Measurements from ENCODE around the gene LRP8. TPM values are rescaled to one million over a fixed set of nuclear protein-coding genes. Genes with fewer than 3 reads are reported as not detected.

Gene LRP8
- total RNA-seq, 1 experiment from 2014 or later, result 56.3 TPM

DNA sequence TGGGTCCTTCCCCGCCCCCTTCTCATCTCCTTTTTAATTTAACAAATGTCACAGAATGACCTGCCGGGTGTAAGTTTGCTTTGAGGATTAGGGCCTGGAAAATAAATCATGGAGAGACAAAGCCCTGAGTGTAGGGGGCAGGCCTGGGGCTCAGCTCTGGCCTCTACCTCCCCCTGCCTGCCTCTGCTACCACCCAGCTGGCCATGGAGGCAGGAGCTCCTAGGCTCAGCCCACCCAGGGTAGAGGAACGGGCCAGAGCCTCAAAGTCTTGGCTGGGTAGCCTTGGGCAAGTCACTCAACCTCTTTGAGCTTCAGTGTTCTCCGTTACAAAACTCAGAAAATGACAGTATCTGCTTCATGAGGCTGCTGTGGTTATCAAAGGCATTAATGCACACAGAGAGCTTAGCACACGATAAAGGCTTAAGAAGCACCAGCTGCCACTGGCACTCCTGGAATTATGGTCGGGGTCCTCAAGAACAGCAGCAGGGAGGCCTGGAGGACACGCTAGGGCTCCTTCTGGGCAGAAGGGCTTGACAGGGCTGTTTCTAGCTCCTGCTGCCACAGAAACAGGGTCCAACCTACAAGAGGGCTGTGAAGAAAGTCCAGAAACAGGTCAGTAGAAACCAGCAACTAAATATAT is 39.0 kb downstream of the LRP8 start:
- Histone ChIP-seq H3K4me3 (replicated peaks in 1 of 2; ENCODE audit: low read depth in 1 of 2, low read length in 2 of 2) (no peak overlapping the region), H3K9me2 (ENCODE audit: insufficient read depth) (no peaks in the 10 kb centered on the region)
- ATAC-seq, result no peak

More for the DNA sequence above, 39.0 kb downstream of the LRP8 start:
- H3K4me1 ChIP-seq (ENCODE audit: control insufficient read depth in 1 of 2, insufficient read depth in 2 of 2, low read length in 2 of 2), result peaks cover 13 to 14% of the 10 kb centered on the region in 2 experiments
- H3K4me2 ChIP-seq (ENCODE audit: low read length), result no peak overlapping the region
- POLR2A ChIA-PET, result no interaction called here
- RAD21 ChIA-PET (ENCODE audit: low non-redundant PET in 1 of 2, low total read pairs in 2 of 2, uncharacterized antibody in 2 of 2, unreplicated experiment in 2 of 2), result no interaction called here
- H3K27me3 ChIP-seq (ENCODE audit: insufficient read depth, low read length), result no peaks in the 10 kb centered on the region
- TF ChIP-seq CBX3 (IDR thresholded peaks at IDR 0.05; ENCODE audit: low read depth) (no peak), POLR2AphosphoS5 (IDR thresholded peaks at IDR 0.05; ENCODE audit: low read depth, low read length) (no peak), JUND (IDR thresholded peaks at IDR 0.05) (no peak), EZH2phosphoT487 (IDR thresholded peaks at IDR 0.05; ENCODE audit: borderline replicate concordance) (no peak), EGR1 (IDR thresholded peaks at IDR 0.05; ENCODE audit: low read depth) (no peak), TCF7L2 (IDR thresholded peaks at IDR 0.05; ENCODE audit: borderline replicate concordance, extremely low read depth, insufficient read depth, insufficient read length) (no peak), SIN3A (IDR thresholded peaks at IDR 0.05; ENCODE audit: low read depth) (no peak), ELF1 (IDR thresholded peaks at IDR 0.05; ENCODE audit: borderline replicate concordance, low read depth) (no peak)
- TF ChIP-seq, protein P1, sequence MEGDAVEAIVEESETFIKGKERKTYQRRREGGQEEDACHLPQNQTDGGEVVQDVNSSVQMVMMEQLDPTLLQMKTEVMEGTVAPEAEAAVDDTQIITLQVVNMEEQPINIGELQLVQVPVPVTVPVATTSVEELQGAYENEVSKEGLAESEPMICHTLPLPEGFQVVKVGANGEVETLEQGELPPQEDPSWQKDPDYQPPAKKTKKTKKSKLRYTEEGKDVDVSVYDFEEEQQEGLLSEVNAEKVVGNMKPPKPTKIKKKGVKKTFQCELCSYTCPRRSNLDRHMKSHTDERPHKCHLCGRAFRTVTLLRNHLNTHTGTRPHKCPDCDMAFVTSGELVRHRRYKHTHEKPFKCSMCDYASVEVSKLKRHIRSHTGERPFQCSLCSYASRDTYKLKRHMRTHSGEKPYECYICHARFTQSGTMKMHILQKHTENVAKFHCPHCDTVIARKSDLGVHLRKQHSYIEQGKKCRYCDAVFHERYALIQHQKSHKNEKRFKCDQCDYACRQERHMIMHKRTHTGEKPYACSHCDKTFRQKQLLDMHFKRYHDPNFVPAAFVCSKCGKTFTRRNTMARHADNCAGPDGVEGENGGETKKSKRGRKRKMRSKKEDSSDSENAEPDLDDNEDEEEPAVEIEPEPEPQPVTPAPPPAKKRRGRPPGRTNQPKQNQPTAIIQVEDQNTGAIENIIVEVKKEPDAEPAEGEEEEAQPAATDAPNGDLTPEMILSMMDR (IDR thresholded peaks at IDR 0.05 in 2 of 3, conservative IDR thresholded peaks at IDR 0.05 in 1 of 3; ENCODE audit: borderline replicate concordance in 1 of 3, insufficient read depth in 1 of 3, low read depth in 2 of 3, low read length in 2 of 3), result no peak
- TF ChIP-seq, protein P2, sequence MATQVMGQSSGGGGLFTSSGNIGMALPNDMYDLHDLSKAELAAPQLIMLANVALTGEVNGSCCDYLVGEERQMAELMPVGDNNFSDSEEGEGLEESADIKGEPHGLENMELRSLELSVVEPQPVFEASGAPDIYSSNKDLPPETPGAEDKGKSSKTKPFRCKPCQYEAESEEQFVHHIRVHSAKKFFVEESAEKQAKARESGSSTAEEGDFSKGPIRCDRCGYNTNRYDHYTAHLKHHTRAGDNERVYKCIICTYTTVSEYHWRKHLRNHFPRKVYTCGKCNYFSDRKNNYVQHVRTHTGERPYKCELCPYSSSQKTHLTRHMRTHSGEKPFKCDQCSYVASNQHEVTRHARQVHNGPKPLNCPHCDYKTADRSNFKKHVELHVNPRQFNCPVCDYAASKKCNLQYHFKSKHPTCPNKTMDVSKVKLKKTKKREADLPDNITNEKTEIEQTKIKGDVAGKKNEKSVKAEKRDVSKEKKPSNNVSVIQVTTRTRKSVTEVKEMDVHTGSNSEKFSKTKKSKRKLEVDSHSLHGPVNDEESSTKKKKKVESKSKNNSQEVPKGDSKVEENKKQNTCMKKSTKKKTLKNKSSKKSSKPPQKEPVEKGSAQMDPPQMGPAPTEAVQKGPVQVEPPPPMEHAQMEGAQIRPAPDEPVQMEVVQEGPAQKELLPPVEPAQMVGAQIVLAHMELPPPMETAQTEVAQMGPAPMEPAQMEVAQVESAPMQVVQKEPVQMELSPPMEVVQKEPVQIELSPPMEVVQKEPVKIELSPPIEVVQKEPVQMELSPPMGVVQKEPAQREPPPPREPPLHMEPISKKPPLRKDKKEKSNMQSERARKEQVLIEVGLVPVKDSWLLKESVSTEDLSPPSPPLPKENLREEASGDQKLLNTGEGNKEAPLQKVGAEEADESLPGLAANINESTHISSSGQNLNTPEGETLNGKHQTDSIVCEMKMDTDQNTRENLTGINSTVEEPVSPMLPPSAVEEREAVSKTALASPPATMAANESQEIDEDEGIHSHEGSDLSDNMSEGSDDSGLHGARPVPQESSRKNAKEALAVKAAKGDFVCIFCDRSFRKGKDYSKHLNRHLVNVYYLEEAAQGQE (IDR thresholded peaks at IDR 0.05; ENCODE audit: low read depth), result no peak
- no TSS peak for BruUV-seq (replicated peaks)
- H3K36me3 ChIP-seq (ENCODE audit: control insufficient read depth in 1 of 2, insufficient read depth in 2 of 2, low read length in 2 of 2), result peaks cover 2 to 23% of the 10 kb centered on the region in 2 experiments; a peak in 2 of 4 replicates
- CTCF ChIA-PET, result interaction anchor here (0.9 to 1.5 kb wide), 2 partner anchors 10 to 104 kb away, joined by 5 to 6 read pairs; no protein-coding TSS in a partner anchor
- H3K9me3 ChIP-seq (ENCODE audit: control insufficient read depth in 1 of 2, insufficient read depth in 1 of 2, low read depth in 1 of 2, low read length in 2 of 2), result no peaks in the 10 kb centered on the region
- DNase-seq (ENCODE audit: low read depth, low spot score), result no peak
- no peak overlapping the region for H2AFZ ChIP-seq (ENCODE audit: low read depth, low read length, poor library complexity, severe bottlenecking)
- H3K27ac ChIP-seq (ENCODE audit: low read depth, low read length), result no peak overlapping the region
- H3K9ac ChIP-seq (ENCODE audit: low read length), result no peak overlapping the region
- H4K20me1 ChIP-seq (ENCODE audit: insufficient read depth), result no peaks in the 10 kb centered on the region
- intact Hi-C loops (cut with micrococcal nuclease), result no loop called here
- peaks cover 32% of the 10 kb centered on the region for H3K79me2 ChIP-seq (ENCODE audit: insufficient read depth, low read length)
